GM12878 (cell line): ENCODE results near the gene PEX16. TPM values are rescaled to one million over a fixed set of nuclear protein-coding genes. Genes with fewer than 3 reads are reported as not detected.

ENCODE experiments used
- ATAC-seq: fragments of 200-7000 bp; cut with Tn5 transposase; 3 replicates; pipeline ENCODE4 v1.9.1; 2020; ENCODE audit warnings: mild to moderate bottlenecking, moderate library complexity
- BruUV-seq: library from RNA; stranded (reverse); fragments of 400-500 nt; replicated peaks from 2 replicates; lab custom pipeline; 2021; lab: Mats Ljungman, UMichigan
- CTCF ChIA-PET: fragments of 300-600 bp; sonication (Branson Sonifier 250); formaldehyde crosslinking; extraction: SDS; loops from one replicate; lab custom pipeline; 2021; ENCODE audit warnings: inconsistent platforms; lab: Yijun Ruan, JAX
- POLR2A ChIA-PET: fragments of 350-600 bp; formaldehyde crosslinking; extraction: SDS; loops from one replicate; lab custom pipeline; 2021; ENCODE audit warnings: inconsistent platforms; lab: Charles Lee
- RAD21 ChIA-PET: fragments of 300-600 bp; sonication (Branson Sonifier 250); formaldehyde crosslinking; loops from one replicate; lab custom pipeline; 2023; ENCODE audit warnings: antibody characterized with exemption; ENCODE audit not compliant: unreplicated experiment; lab: Charles Lee
- SMC1A ChIA-PET: fragments of 300-600 bp; sonication (Branson Sonifier 250); formaldehyde crosslinking; loops from one replicate; lab custom pipeline; 2023; ENCODE audit not compliant: unreplicated experiment, uncharacterized antibody; lab: Charles Lee
- DNase-seq: peaks from one replicate; pipeline ENCODE4 v3.0.0-alpha.2; 2011; ENCODE audit warnings: low read depth, low spot score
- FAIRE-seq: peaks from 3 replicates; lab custom pipeline; 2011; peaks lifted over from hg19 to GRCh38; lab: Jason Lieb, UNC
- H2AFZ ChIP-seq: 2 replicates; pipeline ENCODE4 v1.6.0; 2011; ENCODE audit warnings: low read depth, low read length, control low read depth; ENCODE audit not compliant: control insufficient read depth
- H3K27ac ChIP-seq: 2 replicates; pipeline ENCODE4 v1.5.1; 2011; ENCODE audit warnings: control low read depth; ENCODE audit not compliant: control insufficient read depth, insufficient read depth
- H3K27me3 ChIP-seq, 2 experiments: replicated peaks in 1 of 2; 2 replicates each; pipeline versions ENCODE4 v1.6.0 to v1.6.1; 2011; ENCODE audit warnings: low read length in 1 of 2; ENCODE audit not compliant: control insufficient read depth in 2 of 2, insufficient read depth in 2 of 2
- H3K36me3 ChIP-seq, 2 experiments: 2 replicates each; pipeline ENCODE4 v1.5.1; 2011; ENCODE audit warnings: low read length in 1 of 2; ENCODE audit not compliant: control insufficient read depth in 2 of 2, insufficient read depth in 2 of 2
- H3K4me1 ChIP-seq: 2 replicates; pipeline ENCODE4 v1.6.1; 2011; ENCODE audit warnings: mild to moderate bottlenecking, low read length, moderate library complexity, mixed read lengths; ENCODE audit not compliant: control insufficient read depth, insufficient read depth
- H3K4me2 ChIP-seq: 2 replicates; pipeline ENCODE4 v1.6.0; 2011; ENCODE audit warnings: control low read depth; ENCODE audit not compliant: control insufficient read depth, insufficient read depth
- H3K4me3 ChIP-seq: fragments of 200-600 bp; sonication (generic); 2 replicates; pipeline ENCODE4 v1.5.1; 2016
- H3K79me2 ChIP-seq: 2 replicates; pipeline ENCODE4 v1.6.0; 2011; ENCODE audit warnings: low read length; ENCODE audit not compliant: control insufficient read depth, insufficient read depth
- H3K9ac ChIP-seq: 2 replicates; pipeline ENCODE4 v1.8.0; 2011; ENCODE audit warnings: low read length, control low read depth, mixed read lengths; ENCODE audit not compliant: control insufficient read depth, insufficient read depth
- H3K9me3 ChIP-seq: replicated peaks from 3 replicates; pipeline ENCODE4 v1.5.1; 2011; ENCODE audit warnings: mild to moderate bottlenecking, low read length; ENCODE audit not compliant: control insufficient read depth, insufficient read depth
- H4K20me1 ChIP-seq: 2 replicates; pipeline ENCODE4 v1.6.0; 2011; ENCODE audit not compliant: control insufficient read depth, insufficient read depth
- BCL3 ChIP-seq: IDR thresholded peaks from 2 replicates; pipeline ENCODE4 v1.6.1; 2011; ENCODE audit warnings: borderline replicate concordance, low read depth, mild to moderate bottlenecking, moderate library complexity, low read length; ENCODE audit not compliant: insufficient read depth, poor library complexity, severe bottlenecking
- CTCF ChIP-seq, 3 experiments: IDR thresholded peaks in 2 of 3; conservative IDR thresholded peaks in 1 of 3; 2 replicates each; pipeline ENCODE4 v1.5.1; 2011; ENCODE audit warnings: low read depth in 3 of 3, low read length in 3 of 3, mild to moderate bottlenecking in 3 of 3, control low read depth in 2 of 3, moderate library complexity in 2 of 3, inconsistent platforms in 1 of 3, mixed read lengths in 1 of 3; ENCODE audit not compliant: control insufficient read depth in 2 of 3, insufficient read depth in 1 of 3; ENCODE audit errors: extremely low read depth in 1 of 3
- JUND ChIP-seq: IDR thresholded peaks from 2 replicates; pipeline ENCODE4 v1.6.1; 2012; ENCODE audit warnings: low read depth, mild to moderate bottlenecking, low read length, improper control_type of control experiment, moderate library complexity
- MYC ChIP-seq: IDR thresholded peaks from 2 replicates; pipeline ENCODE4 v1.6.1; 2011; ENCODE audit warnings: mild to moderate bottlenecking, low read length, moderate library complexity, inconsistent platforms; ENCODE audit not compliant: insufficient read depth, insufficient replicate concordance, insufficient read length, severe bottlenecking
- NR2C1 ChIP-seq: fragments of 450-650 bp; IDR thresholded peaks from 2 replicates; pipeline ENCODE4 v1.6.1; 2017; ENCODE audit warnings: antibody characterized with exemption, mild to moderate bottlenecking, moderate library complexity
- NR2C2 ChIP-seq: IDR thresholded peaks from 2 replicates; pipeline ENCODE4 v1.6.1; 2011; ENCODE audit warnings: borderline replicate concordance, low read depth; ENCODE audit not compliant: control insufficient read depth, insufficient read length
- TCF3 ChIP-seq: IDR thresholded peaks from 2 replicates; pipeline ENCODE4 v1.6.1; 2012; ENCODE audit warnings: low read depth, mild to moderate bottlenecking, low read length, borderline replicate concordance; ENCODE audit not compliant: insufficient read depth
- WGBS: methylation state at CpG from one replicate; pipeline ENCODE4 v1.1.6; 2016; ENCODE audit warnings: low lambda C conversion rate; ENCODE audit not compliant: insufficient replicate concordance, insufficient coverage; ENCODE audit errors: missing lambda C conversion rate; 5-methylcytosine and 5-hydroxymethylcytosine counted together
- in situ Hi-C: fragments of 300-500 bp; cut with MboI; formaldehyde crosslinking; loops from 9 replicates; pipeline ENCODE4 v1.14.3; 2018; ENCODE audit warnings: mixed read lengths
- intact Hi-C: fragments of 100-400 bp; cut with micrococcal nuclease; formaldehyde crosslinking; loops from one replicate; pipeline ENCODE4 v1.14.2; 2022; ENCODE audit not compliant: unreplicated experiment
- polyA plus RNA-seq, 11 experiments: library from polyadenylated mRNA; depleted of rRNA in 4 of 11; unstranded in 6 of 11; stranded (reverse) in 5 of 11; fragments of >200 nt; fragmentation: Nextera tagmentation in 4 of 11; fragmentation: Illumina TruSeq in 1 of 11; extraction: Ambion mirVana in 4 of 11; extraction: Trizol in 1 of 11; gene quantifications; 1 replicate in 1 of 11; 2 replicates in 10 of 11; pipeline versions ENCODE4 v1.2.1 to v1.2.3, GENCODE V29; 2011 to 2016; ENCODE audit warnings: inconsistent platforms in 2 of 11, missing spikeins in 2 of 11, low read depth in 1 of 11
- total RNA-seq, 4 experiments: library from RNA; depleted of rRNA in 3 of 4; stranded (reverse); fragments of >200 nt in 3 of 4; fragmentation: Illumina TruSeq in 1 of 4; extraction: Trizol in 1 of 4; gene quantifications; 2 replicates each; pipeline versions ENCODE4 v1.2.1 to v1.2.3, GENCODE V29; 2013 to 2021

The PEX16 gene
- total and polyA plus RNA-seq, 10 of the 15 experiments (the other 5 are each of a cell fraction or from before 2014, with no cell fraction given), result 1.4 to 53.5 (median 27.6) TPM

GRCh38 chr11:45889966-45890365 lies 27.7 kb downstream of the PEX16 start:
- in situ Hi-C loops, result no loop called here
- Histone ChIP-seq H3K27me3 (no peaks in the 10 kb centered on the region; a peak in 1 of 4 replicates), H3K27ac (no peak overlapping the region), H3K9me3 (no peaks in the 10 kb centered on the region)
- DNase-seq, result no peak
- TF ChIP-seq JUND (no peak), NR2C2 (no peak), BCL3 (no peak), CTCF (IDR thresholded peaks at IDR 0.05 in 2 of 3, conservative IDR thresholded peaks at IDR 0.05 in 1 of 3; ENCODE audit: control insufficient read depth in 2 of 3, extremely low read depth in 1 of 3, insufficient read depth in 1 of 3, low read depth in 3 of 3, low read length in 3 of 3) (no peak), TCF3 (no peak), NR2C1 (no peak), MYC (no peak)
- TF ChIP-seq, all 136 proteins: peak for 0
- POLR2A ChIA-PET, result no interaction called here
- WGBS, result 34% methylated on average over 9 of the region's 9 CpGs
- no peak overlapping the region for H2AFZ ChIP-seq
- no peaks in the 10 kb centered on the region for H3K36me3 ChIP-seq
- no peak overlapping the region for H3K4me2 ChIP-seq
- BruUV-seq, result no TSS peak
- RAD21 ChIA-PET, result interaction anchor here (0.8 kb wide), 1 partner anchor 43 kb away, joined by 3 read pairs; no protein-coding TSS in a partner anchor
- H3K79me2 ChIP-seq, result no peaks in the 10 kb centered on the region
- no peaks in the 10 kb centered on the region for H3K4me1 ChIP-seq
- H3K4me3 ChIP-seq, result no peak overlapping the region
- no peak for FAIRE-seq
- intact Hi-C loops, result no loop called here
- SMC1A ChIA-PET, result interaction anchor here (0.6 to 1.6 kb wide), 2 partner anchors 9 to 73 kb away, joined by 3 read pairs; no protein-coding TSS in a partner anchor
- no peak for ATAC-seq
- no peak overlapping the region for H3K9ac ChIP-seq
- CTCF ChIA-PET, result no interaction called here
- peaks cover 3% of the 10 kb centered on the region for H4K20me1 ChIP-seq
